NB4 (cell line): Measurements from ENCODE around the gene NHLRC3.

ENCODE experiments used
- CTCF ChIP-seq: IDR thresholded peaks from one replicate; pipeline ENCODE4 v1.5.1; 2012; ENCODE audit warnings: low read depth, low read length
- MAX ChIP-seq: IDR thresholded peaks from 2 replicates; pipeline ENCODE4 v1.6.1; 2011; ENCODE audit warnings: low read depth, low read length
- POLR2A ChIP-seq: IDR thresholded peaks from 2 replicates; pipeline ENCODE4 v1.6.1; 2011; ENCODE audit warnings: mild to moderate bottlenecking; ENCODE audit not compliant: insufficient read length; ENCODE audit errors: extremely low read depth

- TF ChIP-seq CTCF (no peak), POLR2A (no peak), MAX (no peak)
Observed at GRCh38 chr13:39051157-39051556, 12.9 kb downstream of the NHLRC3 start.
